HG02938 (cell line): Measurements from ENCODE around the gene MARCHF6.

Experiments
- ATAC-seq: cut with Tn5 transposase; IDR thresholded peaks from one replicate; pipeline ENCODE4 v1.9.1; 2021; ENCODE audit warnings: mild to moderate bottlenecking, moderate library complexity; ENCODE audit not compliant: unreplicated experiment

MARCHF6 gene, protein sequence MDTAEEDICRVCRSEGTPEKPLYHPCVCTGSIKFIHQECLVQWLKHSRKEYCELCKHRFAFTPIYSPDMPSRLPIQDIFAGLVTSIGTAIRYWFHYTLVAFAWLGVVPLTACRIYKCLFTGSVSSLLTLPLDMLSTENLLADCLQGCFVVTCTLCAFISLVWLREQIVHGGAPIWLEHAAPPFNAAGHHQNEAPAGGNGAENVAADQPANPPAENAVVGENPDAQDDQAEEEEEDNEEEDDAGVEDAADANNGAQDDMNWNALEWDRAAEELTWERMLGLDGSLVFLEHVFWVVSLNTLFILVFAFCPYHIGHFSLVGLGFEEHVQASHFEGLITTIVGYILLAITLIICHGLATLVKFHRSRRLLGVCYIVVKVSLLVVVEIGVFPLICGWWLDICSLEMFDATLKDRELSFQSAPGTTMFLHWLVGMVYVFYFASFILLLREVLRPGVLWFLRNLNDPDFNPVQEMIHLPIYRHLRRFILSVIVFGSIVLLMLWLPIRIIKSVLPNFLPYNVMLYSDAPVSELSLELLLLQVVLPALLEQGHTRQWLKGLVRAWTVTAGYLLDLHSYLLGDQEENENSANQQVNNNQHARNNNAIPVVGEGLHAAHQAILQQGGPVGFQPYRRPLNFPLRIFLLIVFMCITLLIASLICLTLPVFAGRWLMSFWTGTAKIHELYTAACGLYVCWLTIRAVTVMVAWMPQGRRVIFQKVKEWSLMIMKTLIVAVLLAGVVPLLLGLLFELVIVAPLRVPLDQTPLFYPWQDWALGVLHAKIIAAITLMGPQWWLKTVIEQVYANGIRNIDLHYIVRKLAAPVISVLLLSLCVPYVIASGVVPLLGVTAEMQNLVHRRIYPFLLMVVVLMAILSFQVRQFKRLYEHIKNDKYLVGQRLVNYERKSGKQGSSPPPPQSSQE

DNA sequence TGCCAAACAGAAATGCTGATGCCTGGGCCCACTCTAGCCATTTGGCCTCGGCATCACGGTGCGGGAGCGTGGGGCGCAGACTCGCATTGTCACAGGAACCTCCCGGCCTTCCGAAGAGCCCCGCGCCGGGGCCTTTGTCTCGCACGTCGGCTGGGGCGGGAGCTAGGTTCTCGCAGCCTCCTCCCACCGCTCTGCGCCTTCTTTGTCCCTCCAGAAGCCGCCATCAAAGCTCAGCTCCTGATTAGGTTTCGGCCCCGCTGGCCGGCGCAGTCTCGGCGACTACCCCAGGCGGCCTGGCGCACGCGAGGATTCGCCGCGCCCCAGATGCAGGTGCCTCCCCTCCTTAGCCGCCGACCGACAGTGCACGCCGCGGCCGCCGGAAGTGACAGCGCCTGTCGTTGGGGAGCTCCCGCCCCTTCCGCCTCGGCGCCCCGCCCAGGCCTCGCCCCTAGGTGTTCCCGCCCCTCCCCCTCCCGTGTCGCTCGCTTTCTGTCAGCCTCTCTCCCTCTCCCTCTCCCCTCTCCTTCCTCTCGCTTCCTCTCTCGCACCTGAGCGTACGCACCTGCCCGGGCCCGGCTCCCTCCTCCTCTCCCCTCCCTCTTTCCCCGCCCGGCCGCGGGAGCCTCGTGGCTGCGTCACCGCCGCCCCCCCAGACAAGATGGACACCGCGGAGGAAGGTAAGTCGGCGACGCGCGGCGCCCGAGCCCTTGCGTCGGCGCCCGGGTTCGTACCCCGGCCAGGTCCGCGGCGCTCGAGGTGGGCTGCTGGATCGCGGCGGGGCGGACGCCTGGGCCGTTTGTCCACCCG, at the start of gene MARCHF6:
TSS of gene MARCHF6 (plus strand) at position 455 of the 807 bp plus-strand sequence. CDS start at position 659, 204 bp downstream.
- peak; percentile 74 for ATAC-seq

DNA sequence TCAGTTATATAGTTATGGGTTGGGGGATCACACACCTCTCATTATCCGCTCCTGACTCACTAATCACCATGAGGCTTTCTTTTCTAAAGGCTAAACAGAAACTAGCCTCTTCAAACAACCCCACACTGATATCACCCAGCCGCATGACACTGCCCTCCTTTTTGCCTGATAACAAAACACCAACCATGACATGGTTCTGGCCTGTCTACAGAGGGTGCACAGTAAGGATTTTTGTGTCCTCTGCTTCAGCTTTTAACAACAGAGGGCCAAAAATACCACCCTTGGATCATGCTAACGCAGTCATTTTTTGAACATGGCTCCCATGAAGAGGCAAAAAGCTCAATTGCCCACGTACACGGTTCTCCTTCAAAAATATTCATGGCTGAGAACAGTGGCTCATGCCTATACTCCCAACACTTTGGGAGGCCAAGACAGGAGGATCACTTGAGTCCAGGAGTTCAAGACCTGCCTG, 49.8 kb upstream of the MARCHF6 start:
- ATAC-seq: no peak

DNA sequence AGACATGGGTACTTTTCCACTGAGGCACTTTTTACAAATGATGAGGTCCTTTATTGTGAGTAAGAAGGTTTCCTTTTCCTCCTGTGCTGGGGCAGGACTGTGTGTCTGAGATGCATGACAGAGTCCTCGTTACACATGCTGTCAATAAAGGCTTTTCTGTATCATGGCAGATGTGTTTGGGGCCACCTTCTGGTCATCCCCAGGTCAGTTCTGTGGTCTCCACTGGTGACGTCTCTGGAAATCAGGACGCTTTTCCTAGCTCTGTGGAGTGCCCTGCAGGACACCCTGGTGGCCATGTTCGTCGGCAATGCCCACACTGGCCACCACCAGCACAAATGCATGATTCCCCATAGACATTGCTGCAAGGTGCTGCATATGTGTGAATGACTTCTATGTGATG, 48.6 kb upstream of the MARCHF6 start:
- ATAC-seq: no peak

DNA sequence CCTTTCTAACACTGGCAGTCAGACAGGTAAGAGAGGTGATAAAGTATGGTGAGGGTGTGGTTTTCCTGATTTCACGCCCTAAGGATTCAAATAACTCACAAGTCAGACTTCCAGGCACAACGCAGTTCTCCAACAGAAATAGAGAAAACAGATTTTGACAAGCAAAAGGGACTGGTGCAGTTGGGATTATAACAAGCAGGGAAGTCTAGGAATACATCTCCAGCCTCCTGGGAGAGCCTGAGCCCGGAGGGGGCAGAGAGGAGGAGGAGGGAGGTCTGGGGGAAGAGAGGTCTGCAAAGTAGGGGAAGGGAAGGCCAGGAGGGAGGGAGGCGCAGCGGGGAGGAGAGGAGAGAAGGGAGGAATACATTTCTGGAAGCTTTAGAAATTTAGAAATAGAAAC, 47.4 kb upstream of the MARCHF6 start:
- ATAC-seq: no peak

DNA sequence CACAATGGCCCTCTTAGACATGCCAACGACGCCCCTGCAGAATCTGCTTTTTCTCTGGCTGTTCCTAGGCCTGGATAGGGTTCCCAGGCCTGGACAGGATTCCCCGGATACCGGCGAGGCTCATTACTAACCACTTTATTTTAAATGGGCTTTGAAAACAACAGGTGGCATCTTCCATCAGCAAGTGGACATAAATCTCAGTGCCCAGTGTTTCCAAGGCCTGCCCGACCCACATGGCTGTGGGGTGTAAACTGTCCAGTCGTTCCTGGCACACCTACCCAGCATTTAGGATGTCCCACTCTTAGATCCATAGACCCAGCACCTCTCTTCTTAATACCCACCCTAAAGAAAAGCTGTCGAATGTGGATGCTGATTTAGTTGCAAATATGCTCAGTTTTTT, 46.7 kb upstream of the MARCHF6 start:
- ATAC-seq: no peak

DNA sequence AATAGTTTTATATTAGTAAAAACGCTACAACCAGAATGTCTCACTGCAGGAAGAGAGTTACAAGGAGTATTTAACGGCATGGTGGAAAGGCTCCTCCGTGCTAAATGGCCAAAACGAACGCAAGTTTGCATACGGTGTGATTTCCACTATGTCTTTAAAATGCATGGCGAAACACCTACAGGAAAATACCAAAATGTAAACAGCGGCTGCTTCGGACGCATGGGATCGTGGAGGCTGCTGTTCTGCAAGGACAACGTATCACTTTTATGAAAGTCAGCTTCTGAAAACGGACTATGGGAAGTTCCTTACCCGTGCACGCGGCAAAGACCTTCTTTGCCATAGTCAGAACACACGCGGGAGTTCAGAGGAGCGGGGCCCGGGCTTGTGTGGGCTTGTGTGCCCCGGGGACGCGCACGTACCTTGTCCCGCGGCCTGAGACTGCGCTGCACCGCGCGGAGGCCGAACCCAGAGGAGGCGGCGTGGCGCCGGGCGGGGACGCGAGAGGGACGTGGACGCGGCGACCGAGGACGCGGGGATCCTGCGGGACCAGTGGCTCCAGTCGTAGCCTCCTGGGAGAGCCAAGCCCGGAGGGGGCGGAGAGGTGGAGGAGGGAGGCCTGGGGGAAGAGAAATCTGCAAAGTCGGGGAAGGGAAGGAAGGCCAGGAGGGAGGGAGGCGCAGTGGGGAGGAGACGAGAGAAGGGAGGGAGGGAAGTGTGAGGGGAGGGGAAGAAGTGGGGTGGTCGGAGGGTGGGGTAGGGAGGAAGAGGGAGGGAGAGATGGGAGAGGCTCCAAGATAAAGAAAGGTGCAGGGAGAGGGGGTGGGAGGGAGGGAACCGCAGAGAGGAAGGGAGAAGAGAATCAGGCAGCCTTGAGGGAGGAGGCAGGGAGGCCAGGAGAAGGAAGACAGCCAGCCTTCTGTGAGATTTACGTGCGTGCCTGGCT, 46.0 kb upstream of the MARCHF6 start, which contains the start of gene CMBL:
TSS of gene CMBL (minus strand) at position 697 of the 943 bp plus-strand sequence. CDS start 17,140 bp downstream, outside the sequence.
- peak; percentile 67 for ATAC-seq

DNA sequence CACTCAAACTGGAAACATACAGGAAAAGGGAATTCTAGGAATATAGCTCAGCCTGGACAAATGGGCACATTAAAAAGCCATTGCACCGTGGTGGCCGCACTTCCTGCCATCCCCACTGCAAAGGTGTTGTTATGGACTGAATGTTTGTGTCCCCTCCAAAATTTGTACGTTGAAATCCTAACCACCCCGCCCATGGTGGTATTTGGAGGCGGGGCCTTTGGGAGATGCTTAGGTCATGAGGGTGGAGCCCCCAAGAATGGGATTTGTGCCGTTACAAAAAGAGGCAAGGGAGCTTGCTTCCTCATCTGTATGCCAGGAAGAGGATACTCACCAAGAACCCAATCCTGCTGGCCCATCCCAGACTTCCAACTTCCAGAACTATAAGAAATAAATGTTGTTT, 44.7 kb upstream of the MARCHF6 start:
- no peak for ATAC-seq

DNA sequence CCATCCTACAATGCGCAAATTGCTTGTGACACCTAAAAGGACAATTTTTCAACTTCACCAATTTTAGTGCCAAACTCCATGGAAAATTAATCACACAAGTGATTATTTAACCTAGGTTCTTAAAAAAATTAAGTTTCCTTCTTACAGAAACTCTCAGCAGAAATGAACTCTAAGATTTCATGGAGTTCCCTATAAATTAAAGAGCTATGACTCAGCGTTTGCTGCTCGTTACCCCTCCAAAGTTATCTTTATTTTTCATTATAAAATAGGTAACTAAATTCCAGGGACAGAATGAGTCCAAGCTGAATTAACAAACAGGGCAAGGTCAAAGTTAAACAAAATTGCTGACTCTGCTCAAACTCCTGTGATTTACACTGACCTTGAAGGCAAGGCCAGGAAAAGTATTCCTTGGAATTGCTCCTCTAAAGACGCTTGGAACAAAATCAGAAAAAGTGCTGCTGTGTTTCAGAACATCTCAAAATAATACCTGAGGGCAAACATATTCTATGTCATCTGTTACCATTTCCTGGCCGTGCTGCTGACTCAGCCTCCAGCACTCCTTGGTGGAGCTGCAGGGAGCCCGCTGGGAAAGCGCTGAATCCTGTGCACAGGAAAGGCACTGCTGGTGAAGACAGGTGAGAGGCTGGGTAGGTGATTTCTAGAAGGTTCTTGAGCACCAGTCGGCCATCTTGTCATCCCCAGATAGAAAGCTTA, 43.3 kb upstream of the MARCHF6 start:
- no peak for ATAC-seq

DNA sequence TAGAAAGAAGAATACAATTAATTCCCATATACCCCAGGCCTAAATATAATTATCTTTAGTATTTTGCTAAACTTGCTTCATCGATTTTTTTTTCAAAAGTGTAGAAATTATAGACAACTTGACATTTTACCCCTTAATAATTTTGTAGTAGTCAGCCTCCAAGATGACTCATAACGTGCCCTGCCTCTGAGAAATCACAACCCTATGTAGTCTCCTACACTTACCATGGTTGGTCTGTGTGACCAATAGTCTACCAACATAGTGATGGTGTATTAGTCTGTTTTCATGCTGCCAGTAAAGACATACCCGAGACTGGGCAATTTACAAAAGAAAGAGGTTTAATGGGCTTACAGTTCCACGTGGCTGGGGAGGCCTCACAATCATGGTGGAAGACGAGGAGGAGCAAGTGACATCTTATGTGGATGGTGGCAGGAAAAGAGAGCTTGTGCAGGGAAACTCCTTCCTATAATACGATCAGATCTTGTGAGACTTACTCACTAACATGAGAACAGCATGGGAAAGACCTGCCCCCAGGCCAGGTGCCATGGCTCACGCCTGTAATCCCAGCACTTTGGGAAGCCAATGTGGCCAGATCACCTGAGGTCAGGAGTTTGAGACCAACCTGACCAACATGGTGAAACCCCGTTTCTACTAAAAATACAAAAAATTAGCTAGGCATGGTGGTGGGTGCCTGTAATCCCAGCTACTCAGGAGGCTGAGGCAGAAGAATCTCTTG, 42.5 kb upstream of the MARCHF6 start:
- peak; percentile 59 for ATAC-seq

DNA sequence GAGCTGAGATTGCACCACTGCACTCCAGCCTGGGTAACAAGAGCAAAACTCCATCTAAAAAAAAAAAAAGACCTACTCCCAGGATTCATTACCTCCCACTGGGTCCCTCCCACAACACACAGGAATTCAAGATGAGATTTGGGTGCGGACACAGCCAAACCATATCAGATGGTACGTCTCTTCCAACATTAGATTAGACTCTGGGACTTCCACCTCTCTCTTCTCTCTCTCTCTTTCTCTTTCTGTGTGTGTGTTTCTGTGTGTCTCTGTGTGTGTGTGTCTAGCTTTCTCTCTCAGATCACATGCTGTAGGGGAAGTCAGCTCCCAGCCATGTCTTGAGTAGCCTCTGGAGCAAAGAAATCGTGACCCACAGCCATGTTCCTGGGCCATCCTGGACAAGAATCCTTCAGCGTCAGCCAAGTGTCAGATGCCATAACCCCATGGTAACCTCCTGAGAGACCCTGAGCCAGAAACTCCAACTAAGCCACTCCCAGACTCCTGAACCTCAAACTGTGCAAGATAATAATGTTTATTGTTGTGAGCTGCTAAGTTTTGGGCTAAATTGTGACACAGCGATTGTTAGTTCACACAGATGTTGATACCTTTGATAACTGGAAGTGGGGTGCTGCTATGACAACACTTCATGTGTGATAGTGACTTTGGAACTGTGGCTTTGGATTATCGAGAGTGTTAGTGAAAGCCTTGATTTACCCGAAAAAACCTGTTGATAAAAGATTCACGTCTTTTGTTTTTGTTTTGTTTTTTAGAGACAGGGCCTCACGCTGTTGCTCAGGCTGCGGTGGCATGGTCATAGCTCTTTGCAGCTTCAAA, 41.7 kb upstream of the MARCHF6 start:
- ATAC-seq: no peak

DNA sequence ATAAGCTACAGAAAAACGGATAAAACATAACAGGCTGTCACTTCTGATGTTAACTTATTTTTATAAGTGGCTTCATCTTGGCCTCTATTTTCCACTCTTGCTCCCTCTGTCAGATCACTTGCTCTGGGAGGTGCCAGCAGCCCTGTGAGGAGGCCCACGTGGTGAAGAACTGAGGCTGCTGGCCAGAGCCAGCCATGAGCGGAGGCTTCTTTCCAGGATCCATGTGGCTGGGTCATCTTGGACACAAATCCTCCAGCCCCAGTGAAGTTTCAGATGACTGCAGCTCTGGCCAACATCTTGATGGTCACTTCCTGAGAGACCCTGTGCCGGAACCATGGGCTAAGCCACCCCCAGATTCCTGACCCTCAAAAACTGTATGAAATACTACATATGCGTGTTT, 38.3 kb upstream of the MARCHF6 start:
- no peak for ATAC-seq

DNA sequence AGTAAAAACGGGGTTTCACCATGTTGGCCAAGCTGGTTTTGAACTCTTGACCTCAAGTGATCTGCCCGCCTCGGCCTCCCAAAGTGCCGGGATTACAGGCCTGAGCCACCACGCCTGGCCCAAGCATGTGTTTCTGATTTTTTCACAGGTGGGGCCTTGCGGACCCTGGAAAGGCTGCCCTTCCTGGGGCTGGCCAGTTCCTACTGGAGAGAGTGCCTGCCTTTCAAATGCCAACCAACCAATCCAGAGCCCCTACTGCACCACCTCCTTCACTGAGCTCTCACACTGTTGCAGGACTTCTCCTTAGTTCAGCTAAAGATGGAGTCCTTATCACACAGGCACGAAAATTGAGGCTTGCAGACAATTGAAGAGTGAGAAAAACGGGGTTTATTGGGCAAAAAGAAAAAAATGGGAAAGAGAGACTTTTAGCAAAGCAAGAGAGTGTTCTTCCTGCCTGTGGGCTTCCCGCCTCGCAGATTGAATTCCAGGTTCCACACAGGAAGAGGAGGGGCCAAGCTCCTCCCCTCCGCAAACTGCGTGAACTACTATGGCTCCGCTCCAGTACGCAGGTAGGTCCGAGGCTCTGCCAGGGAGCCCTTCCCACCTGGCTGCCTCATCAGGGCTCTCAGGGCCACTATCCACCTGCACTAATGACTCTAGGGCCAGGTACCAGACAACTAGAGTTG, 37.5 kb upstream of the MARCHF6 start:
- ATAC-seq: no peak

DNA sequence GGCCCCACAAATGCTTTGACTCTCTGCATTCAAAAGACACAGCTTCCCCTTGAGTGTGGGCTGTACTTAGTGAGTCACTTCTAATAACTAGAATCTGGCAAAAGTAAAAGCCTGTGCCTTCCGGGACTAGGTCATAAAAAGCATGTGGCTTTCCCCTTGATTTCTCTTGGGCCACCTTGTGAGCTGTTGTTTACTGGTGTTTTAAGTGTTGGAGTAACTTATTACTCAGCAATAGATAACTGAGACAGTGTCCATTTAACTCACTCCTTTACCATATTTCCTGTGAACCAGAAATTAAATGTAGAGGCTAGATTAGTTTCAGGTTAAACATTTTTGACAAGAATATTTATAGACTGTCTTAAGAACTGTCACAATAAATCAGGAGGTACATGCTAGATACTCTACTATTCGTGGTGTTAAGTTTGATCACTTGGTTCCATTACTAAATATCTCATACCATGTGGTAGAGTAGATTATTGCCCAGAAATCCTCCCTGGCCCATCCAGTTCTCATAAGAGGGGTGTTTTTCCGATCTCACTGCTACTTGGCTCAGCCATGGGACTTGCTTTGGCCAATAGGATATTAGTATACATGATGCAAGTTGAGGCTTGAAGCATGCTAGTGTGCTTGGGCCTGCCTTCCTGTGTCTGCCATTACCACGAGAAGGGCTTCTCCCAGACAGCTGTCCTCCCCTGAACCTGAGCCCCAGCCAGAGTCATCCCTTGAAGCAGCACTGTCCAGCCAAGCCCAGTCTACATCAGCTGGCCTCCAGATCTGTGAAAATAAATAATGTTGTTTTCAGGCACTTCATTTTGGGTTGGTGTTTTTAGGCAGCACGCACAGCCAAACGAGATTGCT, 35.4 kb upstream of the MARCHF6 start:
- peak; percentile 82 for ATAC-seq

DNA sequence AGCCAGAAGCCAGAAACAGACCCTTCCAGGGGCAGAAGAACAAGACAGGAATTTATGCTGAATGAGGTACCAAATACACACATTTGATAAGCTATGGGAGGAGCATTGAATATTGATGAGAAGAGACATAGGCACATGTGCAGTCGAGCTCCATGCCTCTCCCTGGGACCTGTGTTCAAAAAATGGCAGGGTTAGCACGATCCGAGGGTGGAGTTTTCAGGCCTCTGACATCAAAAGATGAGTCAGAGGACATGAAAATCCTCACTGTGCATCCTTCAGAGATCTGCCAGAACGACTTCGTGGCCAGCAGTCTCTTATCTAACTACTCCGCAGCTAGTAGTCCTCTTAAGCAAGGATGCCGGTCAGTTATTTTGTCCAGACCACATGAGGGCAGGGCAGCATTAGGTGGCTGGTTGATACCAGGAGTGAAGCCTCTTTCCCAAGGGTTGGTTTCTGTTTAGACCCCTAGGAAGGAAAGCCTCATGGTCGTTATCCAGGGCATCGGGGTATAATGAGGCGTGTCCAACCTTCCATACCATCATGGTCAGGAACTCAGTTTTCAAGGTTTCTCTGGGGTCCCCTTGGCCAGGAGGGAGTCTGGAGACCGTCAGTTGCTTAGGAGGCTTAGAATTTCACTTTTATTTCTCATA, 34.2 kb upstream of the MARCHF6 start:
- ATAC-seq: no peak

DNA sequence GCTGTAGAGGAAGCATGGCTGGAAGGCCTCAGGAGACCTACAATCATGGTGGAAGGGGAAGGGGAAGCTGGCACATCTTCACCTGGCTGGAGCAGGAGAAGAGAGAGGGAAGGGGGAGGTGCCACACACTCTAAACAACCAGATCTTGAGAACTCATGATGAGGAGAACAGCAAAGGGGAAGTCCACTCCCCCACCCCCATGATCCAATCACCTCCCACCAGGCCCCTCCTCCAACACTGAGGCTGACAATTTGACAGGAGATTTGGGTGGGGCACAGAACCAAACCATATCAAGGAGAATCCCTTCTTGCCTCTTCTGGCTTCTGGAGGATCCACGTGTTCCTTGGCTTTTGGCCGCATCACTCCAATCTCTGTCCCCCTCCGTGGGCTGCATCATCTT, 32.7 kb upstream of the MARCHF6 start:
- no peak for ATAC-seq
